Osteoblast (primary cell): ENCODE data around the gene DLD. TPM values are rescaled to one million over a fixed set of nuclear protein-coding genes. Genes with fewer than 3 reads are reported as not detected.
A peak's percentile ranks its signal among the peaks of the same experiment; 100 is the strongest.
"Not testable (repeated sequence)": the region's sequence is repeated elsewhere in the genome, so short reads cannot be mapped to it uniquely, and the experiment has no call there.

Experiments used
- DNase-seq: peaks from one replicate; pipeline ENCODE4 v3.0.0; 2011; ENCODE audit warnings: low spot score, mixed read lengths; ENCODE audit not compliant: insufficient read length; ENCODE audit errors: missing footprints
- H2AFZ ChIP-seq: 2 replicates; pipeline ENCODE4 v1.6.0; 2011; ENCODE audit warnings: mild to moderate bottlenecking, low read length
- H3K27ac ChIP-seq: 2 replicates; pipeline ENCODE4 v1.5.1; 2011; ENCODE audit warnings: mild to moderate bottlenecking, low read depth, low read length, moderate library complexity
- H3K27me3 ChIP-seq: 2 replicates; pipeline ENCODE4 v1.6.0; 2012; ENCODE audit warnings: mild to moderate bottlenecking, control low read depth, inconsistent platforms, low read length, moderate library complexity; ENCODE audit not compliant: insufficient read depth
- H3K36me3 ChIP-seq: 2 replicates; pipeline ENCODE4 v1.5.1; 2011; ENCODE audit warnings: mild to moderate bottlenecking, low read length, control low read depth, moderate library complexity; ENCODE audit not compliant: insufficient read depth
- H3K4me1 ChIP-seq: 2 replicates; pipeline ENCODE4 v1.5.1; 2011; ENCODE audit warnings: mild to moderate bottlenecking, low read length, control low read depth, moderate library complexity; ENCODE audit not compliant: insufficient read depth
- H3K4me2 ChIP-seq: 2 replicates; pipeline ENCODE4 v1.6.0; 2011; ENCODE audit warnings: mild to moderate bottlenecking, low read length; ENCODE audit not compliant: insufficient read depth
- H3K4me3 ChIP-seq: fragments of 200-600 bp; sonication (generic); 3 replicates; pipeline ENCODE4 v1.5.1; 2012; ENCODE audit warnings: mild to moderate bottlenecking, low read length, inconsistent platforms; ENCODE audit not compliant: insufficient read depth
- H3K79me2 ChIP-seq: 2 replicates; pipeline ENCODE4 v1.6.0; 2012; ENCODE audit warnings: mild to moderate bottlenecking, low read length, control low read depth, inconsistent platforms; ENCODE audit not compliant: insufficient read depth
- H3K9me3 ChIP-seq: 2 replicates; pipeline ENCODE4 v1.5.1; 2011; ENCODE audit warnings: low read depth, low read length, control low read depth
- H4K20me1 ChIP-seq: 2 replicates; pipeline ENCODE4 v1.6.0; 2012; ENCODE audit warnings: mild to moderate bottlenecking, low read length, control low read depth; ENCODE audit not compliant: insufficient read depth
- total RNA-seq: library from RNA; depleted of rRNA; stranded (reverse); fragments of >200 nt; gene quantifications from 2 replicates; pipeline ENCODE4 v1.2.3, GENCODE V29; 2012
- TF ChIP-seq, protein P1 (sequence below): IDR thresholded peaks from 2 replicates; pipeline ENCODE4 v1.5.1; 2011; ENCODE audit warnings: mild to moderate bottlenecking, low read depth, low read length, moderate library complexity; ENCODE audit errors: extremely low read depth

DLD gene
- total RNA-seq, 1 donor: 53.6 TPM

DNA sequence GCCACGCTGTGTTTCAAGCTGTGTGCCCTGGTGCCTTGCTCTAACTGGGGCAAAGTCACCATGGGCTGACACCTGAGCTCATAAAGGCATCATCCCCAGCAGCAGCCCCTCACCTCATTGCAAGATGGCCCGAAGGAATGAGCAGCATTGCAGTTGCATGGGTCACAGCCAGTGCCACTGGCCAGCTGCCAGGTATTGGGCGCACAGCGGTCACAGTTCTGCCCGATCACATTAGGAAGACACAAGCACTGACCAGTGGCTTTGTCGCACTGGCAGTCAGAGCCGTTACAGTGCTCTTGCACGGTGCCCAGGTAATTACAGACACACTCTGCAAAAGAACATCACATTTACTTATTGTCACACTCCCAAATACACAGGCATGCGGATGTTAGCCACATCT lies 60.9 kb downstream of the DLD start:
- Histone ChIP-seq H3K4me2 (no peak overlapping the region), H3K4me3 (no peak overlapping the region), H3K36me3 (peaks cover 83% of the 10 kb centered on the region), H3K27me3 (no peaks in the 10 kb centered on the region), H2AFZ (no peak overlapping the region), H3K79me2 (peaks cover 8% of the 10 kb centered on the region), H3K4me1 (peaks cover 54% of the 10 kb centered on the region), H4K20me1 (no peaks in the 10 kb centered on the region), H3K9me3 (no peaks in the 10 kb centered on the region), H3K27ac (peak overlapping the region; percentile 43)
- DNase-seq: no peak
- TF ChIP-seq, protein P1, sequence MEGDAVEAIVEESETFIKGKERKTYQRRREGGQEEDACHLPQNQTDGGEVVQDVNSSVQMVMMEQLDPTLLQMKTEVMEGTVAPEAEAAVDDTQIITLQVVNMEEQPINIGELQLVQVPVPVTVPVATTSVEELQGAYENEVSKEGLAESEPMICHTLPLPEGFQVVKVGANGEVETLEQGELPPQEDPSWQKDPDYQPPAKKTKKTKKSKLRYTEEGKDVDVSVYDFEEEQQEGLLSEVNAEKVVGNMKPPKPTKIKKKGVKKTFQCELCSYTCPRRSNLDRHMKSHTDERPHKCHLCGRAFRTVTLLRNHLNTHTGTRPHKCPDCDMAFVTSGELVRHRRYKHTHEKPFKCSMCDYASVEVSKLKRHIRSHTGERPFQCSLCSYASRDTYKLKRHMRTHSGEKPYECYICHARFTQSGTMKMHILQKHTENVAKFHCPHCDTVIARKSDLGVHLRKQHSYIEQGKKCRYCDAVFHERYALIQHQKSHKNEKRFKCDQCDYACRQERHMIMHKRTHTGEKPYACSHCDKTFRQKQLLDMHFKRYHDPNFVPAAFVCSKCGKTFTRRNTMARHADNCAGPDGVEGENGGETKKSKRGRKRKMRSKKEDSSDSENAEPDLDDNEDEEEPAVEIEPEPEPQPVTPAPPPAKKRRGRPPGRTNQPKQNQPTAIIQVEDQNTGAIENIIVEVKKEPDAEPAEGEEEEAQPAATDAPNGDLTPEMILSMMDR: no peak

DNA sequence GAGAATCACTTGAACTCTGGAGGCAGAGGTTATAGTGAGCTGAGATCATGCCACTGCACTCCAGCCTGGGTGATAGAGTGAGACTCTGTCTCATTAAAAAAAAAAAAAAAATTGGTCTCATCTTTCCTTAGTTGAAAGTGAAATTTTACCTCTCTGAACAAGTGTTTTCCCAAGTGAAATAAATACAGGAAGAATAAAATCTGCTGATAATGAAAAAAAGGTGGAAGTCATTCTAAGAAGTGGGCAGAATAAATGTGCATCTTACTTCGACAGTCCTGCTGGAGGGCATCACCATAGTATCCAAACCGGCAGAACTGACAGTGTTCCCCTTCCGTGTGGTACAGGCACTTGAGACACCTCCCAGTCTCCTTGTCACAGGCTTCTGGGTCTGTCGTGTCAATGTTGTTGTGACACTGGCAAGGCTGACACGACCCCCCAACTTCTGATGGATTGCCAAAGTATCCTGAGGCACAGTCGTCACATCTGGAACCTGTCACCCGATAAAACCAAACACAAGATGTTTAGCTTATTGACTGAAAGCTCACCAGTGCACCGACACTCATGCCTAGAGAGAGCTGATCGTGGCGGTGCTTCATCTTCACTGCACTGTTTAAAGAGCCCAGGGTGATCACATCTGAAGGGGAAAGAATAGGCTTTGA lies 62.4 kb downstream of the DLD start:
- no peak for DNase-seq
- Histone ChIP-seq H3K79me2 (peaks cover 5% of the 10 kb centered on the region), H3K4me3 (no peak overlapping the region), H2AFZ (no peak overlapping the region), H3K4me2 (no peak overlapping the region), H4K20me1 (no peaks in the 10 kb centered on the region), H3K9me3 (no peaks in the 10 kb centered on the region), H3K4me1 (peaks cover 51% of the 10 kb centered on the region), H3K27me3 (no peaks in the 10 kb centered on the region), H3K27ac (peak overlapping the region; percentile 17), H3K36me3 (peaks cover 77% of the 10 kb centered on the region)
- TF ChIP-seq, protein P1: no peak

DNA sequence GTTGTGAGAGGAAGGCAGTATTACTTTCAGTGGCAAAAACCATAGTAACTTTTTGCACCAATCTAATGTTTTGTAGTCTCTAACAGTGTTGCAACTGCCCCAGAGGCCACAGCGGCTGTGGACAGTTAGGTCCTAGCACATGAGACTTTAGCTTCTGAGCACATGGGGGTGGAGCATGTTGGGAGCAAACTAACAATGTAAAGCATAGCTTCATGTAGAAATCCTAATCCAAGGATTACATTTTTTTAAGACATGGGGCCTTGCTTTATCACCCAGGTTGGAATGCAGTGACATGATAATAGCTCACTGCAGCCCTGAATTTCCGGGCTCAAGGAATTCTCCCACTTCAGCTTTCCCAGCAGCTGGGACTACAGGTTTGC lies 62.9 kb downstream of the DLD start:
- H3K4me3 ChIP-seq: no peak overlapping the region
- H3K27ac ChIP-seq: no peak overlapping the region
- DNase-seq: peak; percentile 45
- no peak overlapping the region for H3K4me2 ChIP-seq
- H3K4me1 ChIP-seq: peaks cover 50% of the 10 kb centered on the region
- no peaks in the 10 kb centered on the region for H3K27me3 ChIP-seq
- H3K79me2 ChIP-seq: peaks cover 5% of the 10 kb centered on the region
- H4K20me1 ChIP-seq: peaks cover 1% of the 10 kb centered on the region
- TF ChIP-seq, protein P1: no peak
- peaks cover 75% of the 10 kb centered on the region for H3K36me3 ChIP-seq
- no peaks in the 10 kb centered on the region for H3K9me3 ChIP-seq
- H2AFZ ChIP-seq: no peak overlapping the region

DNA sequence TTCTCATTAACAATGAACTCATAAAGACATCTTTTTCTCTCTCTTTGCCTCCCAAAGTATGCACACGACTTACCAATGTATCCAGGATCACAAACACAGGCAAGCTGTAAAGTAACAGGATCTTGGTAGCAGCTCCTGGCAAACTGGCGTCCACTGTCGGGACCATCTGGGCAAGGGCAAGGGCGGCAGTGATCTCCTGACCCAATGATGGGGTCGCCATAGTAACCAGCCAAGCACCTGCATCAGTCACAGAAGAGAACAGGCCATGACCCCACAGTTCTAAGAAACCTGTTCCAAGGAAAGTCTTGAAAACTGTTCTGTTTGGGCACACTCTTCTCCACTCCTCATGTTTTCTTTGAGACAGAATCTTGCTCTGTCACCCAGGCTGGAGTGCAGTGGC lies 64.4 kb downstream of the DLD start:
- Histone ChIP-seq H3K27ac (no peak overlapping the region), H3K27me3 (no peaks in the 10 kb centered on the region), H3K36me3 (peaks cover 85% of the 10 kb centered on the region), H3K4me2 (no peak overlapping the region), H3K9me3 (no peaks in the 10 kb centered on the region), H2AFZ (no peak overlapping the region), H3K4me1 (peaks cover 43% of the 10 kb centered on the region), H3K4me3 (no peak overlapping the region), H4K20me1 (peaks cover 9% of the 10 kb centered on the region), H3K79me2 (peaks cover 5% of the 10 kb centered on the region)
- TF ChIP-seq, protein P1: no peak
- no peak for DNase-seq

DNA sequence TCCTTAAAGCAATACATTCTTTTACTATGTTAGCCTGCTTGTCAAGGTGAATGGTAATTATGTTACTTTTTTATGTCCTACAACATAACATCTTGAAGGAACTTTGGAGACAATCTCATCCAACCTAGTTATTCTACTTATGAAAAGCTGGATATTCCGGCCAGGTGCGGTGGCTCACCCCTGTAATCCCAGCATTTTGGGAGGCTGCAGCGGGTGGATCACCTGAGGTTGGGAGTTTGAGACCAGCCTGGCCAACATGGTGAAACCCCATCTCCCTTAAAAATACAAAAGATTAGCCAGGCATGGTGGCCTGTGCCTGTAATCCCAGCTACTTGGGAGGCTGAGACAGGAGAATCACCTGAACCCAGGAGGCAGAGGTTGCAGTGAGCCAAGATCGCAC lies 66.0 kb downstream of the DLD start:
- peaks cover 85% of the 10 kb centered on the region for H3K36me3 ChIP-seq
- not testable (repeated sequence) for DNase-seq, H3K9me3 ChIP-seq, H2AFZ ChIP-seq, H3K79me2 ChIP-seq, H3K27ac ChIP-seq, H3K27me3 ChIP-seq, H3K4me2 ChIP-seq, H3K4me3 ChIP-seq, H4K20me1 ChIP-seq
- H3K4me1 ChIP-seq: peaks cover 34% of the 10 kb centered on the region
